SW 1271 (cell line): Measurements from ENCODE around the gene COA6.

Experiments
- DNase-seq, 2 experiments: peaks; one replicate each; lab custom pipeline; 2025; lab: John Stamatoyannopoulos, UW

Gene COA6

GRCh38 chr1:234412830-234413229, 39.6 kb downstream of the COA6 start:
- DNase-seq = no peak

DNA sequence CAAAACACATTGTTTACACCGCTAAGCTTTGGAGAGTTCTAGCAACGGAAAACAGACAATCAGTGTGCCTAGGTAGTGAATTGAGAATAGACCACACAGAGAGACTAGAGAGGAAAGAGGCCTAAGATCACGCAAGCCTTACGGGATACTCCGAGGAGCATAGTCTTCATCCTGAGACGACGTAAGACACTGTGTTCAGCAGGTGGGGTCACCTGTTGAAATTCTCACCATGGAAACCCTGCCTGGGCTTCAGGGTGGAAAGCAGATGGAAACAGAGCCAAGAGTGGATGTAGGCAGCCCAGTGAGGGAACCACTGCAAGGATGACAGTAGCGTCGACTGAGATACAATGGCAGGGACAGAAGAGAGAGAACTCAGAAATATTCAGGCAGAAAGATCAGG, 40.2 kb downstream of the COA6 start:
- DNase-seq = no peak

- DNase-seq = no peak
Observed at GRCh38 chr1:234413990-234414389, 40.7 kb downstream of the COA6 start.

DNA sequence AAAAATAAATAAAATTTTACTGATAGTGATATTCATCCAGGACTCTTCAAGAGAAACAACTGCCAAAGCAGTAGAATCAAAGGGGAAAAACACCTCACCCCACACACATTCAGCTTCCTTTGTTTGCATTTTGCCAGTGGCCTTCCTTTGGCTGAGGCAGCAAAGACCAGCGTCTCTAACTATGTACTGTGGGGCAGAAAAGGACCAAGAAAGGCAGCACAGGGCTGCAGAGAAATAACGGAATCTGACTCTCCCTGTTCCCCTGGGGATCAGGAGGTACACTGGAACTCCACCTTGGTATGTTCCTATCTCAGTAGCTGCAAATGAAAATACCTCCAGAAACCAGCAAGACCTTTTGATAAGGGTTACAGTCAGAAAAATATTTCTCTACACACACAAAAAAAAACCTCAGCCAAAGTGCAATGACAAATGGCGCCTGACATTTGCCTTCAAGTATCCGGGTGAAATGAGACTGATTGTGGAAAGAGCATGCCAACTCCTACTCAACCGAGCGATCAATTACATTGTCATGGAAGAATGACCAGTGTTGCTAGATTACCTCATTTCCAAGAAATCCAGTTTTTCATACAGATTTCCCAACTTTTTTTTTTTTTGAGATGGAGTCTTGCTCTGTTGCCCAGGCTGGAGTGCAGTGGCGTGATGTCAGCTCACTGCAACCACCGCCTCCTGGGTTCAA, 54.8 kb downstream of the COA6 start:
- DNase-seq = no peak

DNA sequence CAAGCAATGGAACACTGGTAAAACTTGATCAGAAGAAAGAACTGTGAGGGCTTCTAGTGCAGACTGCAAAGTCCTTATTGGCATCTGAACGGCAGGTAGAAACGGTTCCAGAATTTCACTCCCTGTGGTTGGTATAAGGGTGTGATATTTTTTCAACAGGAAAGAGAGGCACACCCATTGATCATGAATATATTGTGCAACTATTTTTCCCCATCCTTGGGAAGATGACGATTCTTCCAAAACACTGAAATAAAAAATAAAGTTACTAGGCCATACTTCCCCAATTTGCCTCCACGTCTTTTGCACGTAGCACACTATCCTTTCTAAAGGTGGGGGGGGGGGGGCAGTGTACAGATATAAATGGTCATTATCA, 56.2 kb downstream of the COA6 start:
- DNase-seq = no peak

DNA sequence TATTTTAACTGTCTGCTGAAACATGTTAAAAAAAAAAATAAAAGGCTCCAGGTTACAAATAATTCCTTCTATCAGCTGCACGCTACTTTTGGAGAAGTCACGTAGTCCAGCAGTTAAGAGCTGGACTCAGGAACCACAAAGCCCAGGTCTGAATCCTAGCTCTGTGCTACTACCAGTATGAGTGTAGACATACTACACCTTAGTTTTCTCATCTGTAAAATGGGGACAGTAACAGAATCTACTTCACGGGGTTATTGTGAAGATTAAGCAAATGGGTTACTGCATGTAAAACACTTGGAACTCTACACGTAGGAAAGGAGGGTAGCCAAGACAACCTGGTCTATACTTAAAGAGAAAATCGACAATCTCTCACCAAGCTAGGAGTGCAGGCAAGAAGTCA, 57.4 kb downstream of the COA6 start:
- no peak for DNase-seq

- DNase-seq = no peak
Observed at GRCh38 chr1:234431255-234431654, 58.0 kb downstream of the COA6 start.

DNA sequence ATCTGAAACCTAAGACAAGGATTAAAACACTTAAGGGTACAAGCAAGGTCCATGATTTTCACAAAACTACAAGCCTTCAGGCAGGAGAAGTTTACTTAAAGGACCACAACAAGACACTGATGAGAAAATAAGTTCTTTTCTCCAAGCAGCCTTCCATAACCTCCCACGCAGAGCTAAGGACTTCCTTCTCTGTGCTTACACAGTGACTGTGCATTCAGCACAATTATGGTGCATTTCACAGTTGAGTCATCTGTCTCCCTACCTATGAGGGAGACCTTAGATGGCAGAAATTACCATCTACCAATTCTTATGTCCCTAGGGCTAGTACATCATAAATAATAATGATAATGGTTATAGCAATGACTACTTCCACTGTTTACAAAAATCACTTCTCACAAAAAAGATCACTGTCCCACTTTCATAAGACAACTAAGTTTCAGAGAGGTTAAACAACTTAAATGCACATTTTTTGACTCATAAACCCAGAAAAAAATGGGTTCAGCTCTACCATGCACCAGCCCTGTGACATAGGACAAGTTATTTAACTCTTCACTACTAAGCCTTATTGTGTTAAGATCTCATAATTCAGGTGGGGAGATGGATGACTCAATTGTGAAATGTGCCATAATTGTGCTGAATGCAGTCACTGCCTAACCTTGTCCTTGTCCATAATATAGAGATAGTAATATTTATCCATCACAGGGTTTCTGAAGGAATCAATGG, 60.5 kb downstream of the COA6 start:
- no peak for DNase-seq
